NB4 (cell line): ENCODE results near the gene OSBPL8.

ENCODE experiments used
- CTCF ChIP-seq: IDR thresholded peaks from one replicate; pipeline ENCODE4 v1.5.1; 2012; ENCODE audit warnings: low read depth, low read length
- MYC ChIP-seq: IDR thresholded peaks from 2 replicates; pipeline ENCODE4 v1.6.1; 2011; ENCODE audit warnings: low read depth, low read length
- POLR2A ChIP-seq: IDR thresholded peaks from 2 replicates; pipeline ENCODE4 v1.6.1; 2011; ENCODE audit warnings: mild to moderate bottlenecking; ENCODE audit not compliant: insufficient read length; ENCODE audit errors: extremely low read depth
- TF ChIP-seq, protein P1 (sequence below): IDR thresholded peaks from 2 replicates; pipeline ENCODE4 v1.6.1; 2011; ENCODE audit warnings: low read depth, low read length

DNA sequence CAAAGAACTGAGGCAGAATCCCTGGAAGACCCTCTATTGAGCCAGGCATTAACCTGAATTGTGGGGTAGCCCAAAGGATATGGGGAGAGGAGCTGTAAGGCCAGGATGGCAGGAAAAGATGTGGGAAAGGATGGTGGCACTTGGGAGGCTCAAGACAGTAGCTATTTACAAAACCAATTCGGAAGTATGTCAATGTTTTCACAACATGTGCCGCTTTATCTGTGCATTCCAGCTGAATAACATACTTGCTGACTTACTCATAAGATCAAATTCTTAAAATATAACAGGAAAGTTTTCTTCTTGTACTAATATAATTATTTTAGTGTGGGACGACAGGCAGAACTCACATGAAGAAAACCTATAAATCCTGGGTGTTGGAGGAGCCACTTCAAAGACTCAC, 222.0 kb downstream of the OSBPL8 start:
- TF ChIP-seq CTCF (no peak), POLR2A (no peak), MYC (no peak)
- TF ChIP-seq, protein P1, sequence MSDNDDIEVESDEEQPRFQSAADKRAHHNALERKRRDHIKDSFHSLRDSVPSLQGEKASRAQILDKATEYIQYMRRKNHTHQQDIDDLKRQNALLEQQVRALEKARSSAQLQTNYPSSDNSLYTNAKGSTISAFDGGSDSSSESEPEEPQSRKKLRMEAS: no peak
